Mesendoderm (in vitro differentiated cells): ENCODE results near the gene CAP1.

Experiments
- DNase-seq: peaks from one replicate; pipeline ENCODE4 v3.0.0; 2013
- H2AK5ac ChIP-seq: 2 replicates; pipeline ENCODE4 v1.6.1; 2013; ENCODE audit warnings: low read length, inconsistent platforms
- H2BK120ac ChIP-seq: 2 replicates; pipeline ENCODE4 v1.6.1; 2013; ENCODE audit warnings: low read depth, mild to moderate bottlenecking, low read length, moderate library complexity, mixed read lengths
- H2BK15ac ChIP-seq: replicated peaks from 2 replicates; pipeline ENCODE4 v1.6.1; 2013; ENCODE audit warnings: low read depth, mild to moderate bottlenecking, moderate library complexity
- H2BK5ac ChIP-seq: 2 replicates; pipeline ENCODE4 v1.6.1; 2013; ENCODE audit warnings: low read length, inconsistent platforms
- H3K18ac ChIP-seq: 2 replicates; pipeline ENCODE4 v1.6.1; 2013; ENCODE audit warnings: mild to moderate bottlenecking, low read length, mixed read lengths
- H3K23ac ChIP-seq: one replicate; pipeline ENCODE4 v1.6.1; 2013; ENCODE audit warnings: low read length
- H3K27ac ChIP-seq: 2 replicates; pipeline ENCODE4 v1.5.1; 2013; ENCODE audit warnings: low read depth, mild to moderate bottlenecking, inconsistent platforms, low read length, moderate library complexity
- H3K27me3 ChIP-seq: 2 replicates; pipeline ENCODE4 v1.6.1; 2013; ENCODE audit warnings: low read length, control low read depth, mild to moderate bottlenecking, inconsistent platforms; ENCODE audit not compliant: insufficient read depth, poor library complexity
- H3K36me3 ChIP-seq: 2 replicates; pipeline ENCODE4 v1.6.1; 2013; ENCODE audit warnings: low read length, inconsistent platforms; ENCODE audit not compliant: control insufficient read depth, insufficient read depth
- H3K4ac ChIP-seq: one replicate; pipeline ENCODE4 v1.6.1; 2013; ENCODE audit warnings: low read depth, mild to moderate bottlenecking, low read length, moderate library complexity
- H3K4me1 ChIP-seq: 2 replicates; pipeline ENCODE4 v1.6.1; 2013; ENCODE audit warnings: low read depth, low read length, inconsistent platforms; ENCODE audit not compliant: control insufficient read depth
- H3K4me2 ChIP-seq: 2 replicates; pipeline ENCODE4 v1.6.1; 2013; ENCODE audit warnings: low read length
- H3K4me3 ChIP-seq: 2 replicates; pipeline ENCODE4 v1.5.1; 2013; ENCODE audit warnings: mild to moderate bottlenecking, low read length
- H3K56ac ChIP-seq: one replicate; pipeline ENCODE4 v1.6.1; 2013; ENCODE audit warnings: low read length
- H3K79me1 ChIP-seq: 2 replicates; pipeline ENCODE4 v1.6.1; 2013; ENCODE audit warnings: low read length, inconsistent platforms
- H3K79me2 ChIP-seq: 2 replicates; pipeline ENCODE4 v1.6.1; 2013; ENCODE audit warnings: mild to moderate bottlenecking, low read length; ENCODE audit not compliant: control insufficient read depth, insufficient read depth
- H3K9ac ChIP-seq: 2 replicates; pipeline ENCODE4 v1.6.1; 2013; ENCODE audit warnings: low read length, inconsistent platforms
- H4K5ac ChIP-seq: one replicate; pipeline ENCODE4 v1.6.1; 2013; ENCODE audit warnings: low read length
- H4K8ac ChIP-seq: one replicate; pipeline ENCODE4 v1.6.1; 2013; ENCODE audit warnings: low read depth, mild to moderate bottlenecking, control low read depth, low read length, moderate library complexity
- WGBS: extraction: QIAGEN DNeasy Blood & Tissue Kit; methylation state at CpG from one replicate; pipeline ENCODE4 v1.1.7; 2013; ENCODE audit warnings: low lambda C conversion rate, missing lambda C conversion rate; ENCODE audit not compliant: insufficient coverage; ENCODE audit errors: extremely low coverage; 5-methylcytosine and 5-hydroxymethylcytosine counted together

The CAP1 gene

DNA sequence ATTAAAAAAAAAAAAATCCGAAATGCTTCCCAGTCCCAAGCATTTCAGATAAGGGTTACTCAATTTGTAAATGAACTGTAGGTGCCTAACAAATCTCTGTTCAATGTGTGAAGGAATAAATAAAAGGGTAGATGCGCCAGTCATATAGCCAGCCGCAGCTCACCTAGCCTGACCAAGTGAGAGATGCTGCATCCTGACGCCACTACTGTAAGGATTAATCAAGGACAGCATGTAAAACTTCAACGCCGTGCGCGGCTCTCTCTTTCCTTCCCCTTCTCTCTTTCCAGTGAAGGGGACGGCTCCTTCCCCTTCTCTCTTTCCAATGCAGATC is 56.1 kb downstream of the CAP1 start:
- no peak for DNase-seq
- Histone ChIP-seq H3K4me3 (peak overlapping the region; percentile 34), H2BK5ac (no peak overlapping the region), H3K27me3 (peaks cover 2% of the 10 kb centered on the region), H3K79me1 (peaks cover 18% of the 10 kb centered on the region), H3K36me3 (no peaks in the 10 kb centered on the region), H3K27ac (no peak overlapping the region), H3K23ac (no peak overlapping the region), H3K4me1 (no peaks in the 10 kb centered on the region), H3K9ac (peak overlapping the region; percentile 57), H3K18ac (no peak overlapping the region), H2AK5ac (no peak overlapping the region), H4K8ac (no peak overlapping the region), H2BK120ac (no peak overlapping the region), H4K5ac (no peak overlapping the region), H3K56ac (peak overlapping the region; percentile 74), H2BK15ac (no peak overlapping the region), H3K79me2 (peaks cover 9% of the 10 kb centered on the region), H3K4me2 (peak overlapping the region; percentile 92), H3K4ac (peak overlapping the region; percentile 20)
- no CpG with 5 or more reads among the region's 9 CpGs for WGBS

DNA sequence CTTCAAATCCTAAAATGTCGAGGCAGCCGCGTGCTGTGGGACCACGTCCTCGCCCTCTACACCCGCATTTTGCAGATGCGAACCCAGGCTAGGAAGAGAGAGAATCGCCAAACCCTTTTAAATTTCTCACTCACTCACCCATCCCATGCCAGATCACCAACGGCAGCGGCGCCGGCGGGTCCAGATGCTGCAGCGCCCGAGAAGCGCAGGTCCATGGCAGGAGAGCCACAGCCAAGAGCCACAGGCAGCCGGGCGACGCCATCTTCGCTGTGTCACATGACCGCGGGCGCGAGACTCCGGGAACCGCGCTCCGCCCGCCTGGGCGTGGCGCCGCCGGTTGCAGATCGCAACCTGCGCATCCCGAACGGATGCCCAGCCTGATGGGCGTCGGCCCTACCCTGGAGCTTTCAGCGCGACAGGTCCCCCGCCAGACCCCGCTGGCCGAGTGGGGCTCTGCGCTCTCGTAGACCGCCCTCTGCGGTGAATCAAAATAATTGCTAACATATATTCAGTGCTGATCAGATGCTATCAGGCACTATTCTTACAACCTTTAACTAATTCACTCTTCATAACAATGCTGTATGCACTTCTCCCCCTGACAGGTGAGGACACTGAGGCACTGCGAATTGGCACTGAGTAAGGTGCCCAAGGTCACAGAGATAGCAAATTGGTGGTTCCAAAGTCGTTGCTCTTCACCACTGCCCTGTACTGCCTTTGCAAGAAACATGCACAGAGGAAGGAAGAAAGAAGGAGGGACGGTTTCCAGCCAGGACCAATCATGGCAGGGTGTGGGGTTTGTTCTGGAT is 56.7 kb downstream of the CAP1 start, which contains the start of gene PPT1:
TSS of gene PPT1 (minus strand) at position 276 of the 806 bp plus-strand sequence. CDS start at position 262, 14 bp downstream.
- Histone ChIP-seq H3K79me2 (peaks cover 9% of the 10 kb centered on the region), H3K23ac (no peak within 1 kb of the TSS), H3K4me3 (peak within 1 kb of the TSS; percentile 34), H3K9ac (peak within 1 kb of the TSS; percentile 57), H2AK5ac (no peak within 1 kb of the TSS), H3K4me2 (peak within 1 kb of the TSS; percentile 92), H2BK15ac (no peak within 1 kb of the TSS), H3K27ac (no peak within 1 kb of the TSS), H3K4ac (peak within 1 kb of the TSS; percentile 20), H4K5ac (no peak within 1 kb of the TSS), H2BK120ac (no peak within 1 kb of the TSS), H3K27me3 (no peaks in the 10 kb centered on the region), H3K56ac (peak within 1 kb of the TSS; percentile 74), H3K18ac (no peak within 1 kb of the TSS), H2BK5ac (no peak within 1 kb of the TSS), H3K36me3 (no peaks in the 10 kb centered on the region), H3K4me1 (no peaks in the 10 kb centered on the region), H4K8ac (no peak within 1 kb of the TSS), H3K79me1 (peaks cover 15% of the 10 kb centered on the region)
- DNase-seq, result peak; percentile 84
- WGBS, result no CpG with 5 or more reads among the region's 51 CpGs

- H4K5ac ChIP-seq, result no peak overlapping the region
- H3K56ac ChIP-seq, result no peak overlapping the region
- no peak overlapping the region for H3K27ac ChIP-seq
- H3K27me3 ChIP-seq, result no peaks in the 10 kb centered on the region
- no peak overlapping the region for H3K4me3 ChIP-seq
- H2BK120ac ChIP-seq, result no peak overlapping the region
- DNase-seq, result no peak
- no peak overlapping the region for H3K18ac ChIP-seq
- no peak overlapping the region for H2BK15ac ChIP-seq
- no peak overlapping the region for H2AK5ac ChIP-seq
- H3K4me1 ChIP-seq, result no peaks in the 10 kb centered on the region
- H3K36me3 ChIP-seq, result no peaks in the 10 kb centered on the region
- no peak overlapping the region for H3K4me2 ChIP-seq
- no peaks in the 10 kb centered on the region for H3K79me1 ChIP-seq
- no peak overlapping the region for H4K8ac ChIP-seq
- no peaks in the 10 kb centered on the region for H3K79me2 ChIP-seq
- WGBS, result no CpG with 5 or more reads among the region's 1 CpG
- H3K4ac ChIP-seq, result no peak overlapping the region
- H3K23ac ChIP-seq, result no peak overlapping the region
- no peak overlapping the region for H3K9ac ChIP-seq
- H2BK5ac ChIP-seq, result no peak overlapping the region
Observed at GRCh38 chr1:40102038-40102437, 61.5 kb downstream of the CAP1 start.

GRCh38 chr1:40102896-40103295 is 62.4 kb downstream of the CAP1 start:
- Histone ChIP-seq H3K23ac (no peak overlapping the region), H3K56ac (no peak overlapping the region), H4K5ac (no peak overlapping the region), H3K36me3 (no peaks in the 10 kb centered on the region), H3K27ac (no peak overlapping the region), H3K79me1 (no peaks in the 10 kb centered on the region), H3K4me3 (no peak overlapping the region), H3K18ac (no peak overlapping the region), H4K8ac (no peak overlapping the region), H3K79me2 (no peaks in the 10 kb centered on the region), H3K9ac (no peak overlapping the region), H3K4me2 (no peak overlapping the region), H2AK5ac (no peak overlapping the region), H3K27me3 (no peaks in the 10 kb centered on the region), H2BK5ac (no peak overlapping the region), H3K4me1 (no peaks in the 10 kb centered on the region), H2BK120ac (no peak overlapping the region), H2BK15ac (no peak overlapping the region), H3K4ac (no peak overlapping the region)
- no CpG with 5 or more reads among the region's 3 CpGs for WGBS
- DNase-seq, result no peak

GRCh38 chr1:40105028-40105427 is 64.5 kb downstream of the CAP1 start:
- Histone ChIP-seq H3K4me2 (no peak overlapping the region), H3K4me3 (no peak overlapping the region), H2BK5ac (no peak overlapping the region), H3K56ac (no peak overlapping the region), H3K36me3 (no peaks in the 10 kb centered on the region), H4K5ac (no peak overlapping the region), H3K9ac (no peak overlapping the region), H2AK5ac (no peak overlapping the region), H3K79me1 (no peaks in the 10 kb centered on the region), H3K4me1 (no peaks in the 10 kb centered on the region), H3K79me2 (no peaks in the 10 kb centered on the region), H3K27ac (no peak overlapping the region), H3K18ac (no peak overlapping the region), H4K8ac (no peak overlapping the region), H2BK15ac (no peak overlapping the region), H3K4ac (no peak overlapping the region), H3K27me3 (no peaks in the 10 kb centered on the region), H2BK120ac (no peak overlapping the region), H3K23ac (no peak overlapping the region)
- WGBS, result no CpG with 5 or more reads among the region's 1 CpG
- DNase-seq, result no peak
